A204.1 (cell line): ENCODE measurements around the gene PRDM7.
"Not testable (repeated sequence)": the region's sequence is repeated elsewhere in the genome, so short reads cannot be mapped to it uniquely, and the experiment has no call there.

Source experiments
- FAIRE-seq: peaks from 2 replicates; lab custom pipeline; 2012; peaks lifted over from hg19 to GRCh38; lab: Jason Lieb, UNC

The PRDM7 gene

DNA sequence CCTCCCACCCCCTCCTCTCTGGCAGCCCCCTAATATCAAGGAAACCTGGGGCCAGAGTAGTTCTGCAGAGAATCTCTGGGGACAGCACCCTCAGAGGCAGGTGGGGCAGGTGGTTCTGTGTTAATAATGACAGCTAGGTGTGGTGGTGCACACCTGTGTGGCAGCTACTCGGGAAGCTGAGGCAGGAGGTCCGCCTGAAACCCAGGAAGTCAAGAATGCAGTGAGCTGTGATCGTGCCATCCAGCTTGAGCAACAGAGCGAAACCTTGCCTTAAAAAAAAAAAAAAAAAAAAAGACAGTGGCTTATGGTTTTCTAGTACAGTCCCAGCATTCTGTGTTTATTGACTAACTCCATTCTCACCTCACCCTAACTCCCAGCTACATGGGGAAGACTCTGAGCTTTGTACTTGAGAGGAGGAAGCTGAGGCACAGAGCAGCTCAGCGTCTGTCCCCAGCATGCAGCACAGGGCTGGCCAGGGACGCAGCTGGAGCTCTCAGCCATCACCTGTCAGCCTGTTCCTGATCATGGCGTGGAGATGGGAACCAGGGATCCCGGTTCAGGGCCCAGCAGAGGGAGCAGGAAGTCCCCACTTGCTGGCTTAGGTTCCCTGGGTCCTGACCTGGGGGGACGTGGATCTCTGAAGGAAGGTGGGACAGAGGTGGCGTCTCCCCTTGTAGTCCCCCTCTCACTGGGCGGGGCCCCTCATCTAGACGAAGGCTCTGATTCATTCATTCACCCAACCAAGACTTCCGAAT is 64.0 kb downstream of the PRDM7 start:
- no peak for FAIRE-seq

DNA sequence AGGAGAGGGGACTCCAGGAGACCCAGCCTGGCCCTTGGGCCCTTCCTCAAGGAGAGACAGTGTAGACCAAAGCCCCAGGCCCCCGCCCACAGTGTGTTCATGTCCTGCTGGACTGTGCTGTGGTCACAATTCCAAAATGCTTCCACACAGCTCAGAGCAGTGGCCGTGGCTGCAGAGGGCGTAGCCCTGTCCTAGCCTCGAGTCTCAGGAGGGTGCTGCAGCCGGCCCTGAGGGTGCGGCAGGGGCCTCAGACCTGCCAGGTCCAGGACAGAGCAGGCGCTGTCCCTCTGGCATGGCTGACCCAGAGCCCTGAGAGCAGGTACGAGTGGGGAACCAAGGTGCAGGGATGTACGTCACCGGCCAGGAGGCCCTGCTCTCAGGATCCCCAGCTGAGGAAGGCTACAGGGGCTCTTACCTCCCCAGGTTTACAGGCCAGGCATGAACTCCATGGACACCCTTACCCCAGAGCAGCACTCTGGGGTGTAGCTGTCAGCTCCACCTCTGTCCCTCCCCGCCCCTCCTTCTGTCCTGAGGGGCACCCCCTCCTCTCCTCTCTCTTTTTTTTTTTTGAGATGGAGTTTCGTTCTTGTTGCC is 65.1 kb downstream of the PRDM7 start:
- no peak for FAIRE-seq

DNA sequence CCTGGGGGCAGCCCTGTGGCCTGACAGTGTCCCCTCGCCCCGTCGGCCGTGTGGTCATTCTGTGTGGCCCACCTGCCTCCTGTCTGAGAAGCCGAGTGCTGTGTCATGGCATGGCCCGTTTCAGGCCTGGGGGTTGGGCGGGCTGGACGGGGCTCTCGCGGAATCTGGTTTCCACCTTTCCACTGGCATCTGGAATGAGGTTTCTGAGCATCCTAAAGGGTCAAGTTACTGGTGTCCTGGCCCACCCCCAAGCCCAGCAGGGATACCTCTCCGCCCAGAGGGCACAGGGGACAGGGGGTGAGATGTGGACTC is 65.7 kb downstream of the PRDM7 start:
- no peak for FAIRE-seq

DNA sequence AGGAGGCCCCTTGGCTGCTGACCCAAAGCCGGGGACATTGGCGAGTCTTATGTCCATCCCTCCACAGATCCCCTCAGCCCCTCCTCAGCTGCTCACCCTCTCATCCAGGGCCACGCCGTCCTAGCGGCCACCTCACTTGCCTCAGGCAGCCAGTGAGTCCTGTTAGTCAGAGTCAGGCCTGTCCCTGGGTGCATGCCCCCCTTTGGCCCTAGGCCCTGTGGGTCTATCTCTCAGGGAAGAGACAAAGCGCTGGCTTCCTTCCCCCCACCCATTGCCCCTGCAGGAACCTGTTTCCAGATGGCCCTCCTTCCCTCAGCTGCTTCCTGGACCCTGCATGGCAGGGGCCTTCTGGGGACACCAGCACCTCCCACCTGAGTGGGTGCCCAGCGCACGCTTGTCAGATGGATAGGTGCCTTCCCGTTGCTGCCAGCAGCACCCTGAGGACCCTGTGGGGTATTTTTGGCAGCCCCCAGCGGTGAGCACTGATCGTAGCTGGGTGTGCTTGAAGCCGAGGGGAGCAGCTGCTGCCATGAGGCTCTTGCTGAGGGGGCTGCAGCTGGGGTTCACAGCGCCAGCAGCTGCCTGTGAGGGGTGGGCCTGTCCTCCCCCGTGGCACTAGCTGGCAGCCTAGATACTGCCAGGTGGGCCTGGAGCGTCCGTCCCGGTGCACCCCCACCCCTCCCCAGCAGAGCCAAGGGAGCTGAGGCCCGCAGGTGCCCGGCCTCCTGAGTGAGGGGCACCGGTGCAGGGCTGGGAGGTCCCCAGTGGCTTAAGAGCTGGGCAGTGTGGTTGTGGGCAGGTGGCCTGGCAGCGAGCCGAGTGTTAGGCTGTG is 66.2 kb downstream of the PRDM7 start:
- no peak for FAIRE-seq

DNA sequence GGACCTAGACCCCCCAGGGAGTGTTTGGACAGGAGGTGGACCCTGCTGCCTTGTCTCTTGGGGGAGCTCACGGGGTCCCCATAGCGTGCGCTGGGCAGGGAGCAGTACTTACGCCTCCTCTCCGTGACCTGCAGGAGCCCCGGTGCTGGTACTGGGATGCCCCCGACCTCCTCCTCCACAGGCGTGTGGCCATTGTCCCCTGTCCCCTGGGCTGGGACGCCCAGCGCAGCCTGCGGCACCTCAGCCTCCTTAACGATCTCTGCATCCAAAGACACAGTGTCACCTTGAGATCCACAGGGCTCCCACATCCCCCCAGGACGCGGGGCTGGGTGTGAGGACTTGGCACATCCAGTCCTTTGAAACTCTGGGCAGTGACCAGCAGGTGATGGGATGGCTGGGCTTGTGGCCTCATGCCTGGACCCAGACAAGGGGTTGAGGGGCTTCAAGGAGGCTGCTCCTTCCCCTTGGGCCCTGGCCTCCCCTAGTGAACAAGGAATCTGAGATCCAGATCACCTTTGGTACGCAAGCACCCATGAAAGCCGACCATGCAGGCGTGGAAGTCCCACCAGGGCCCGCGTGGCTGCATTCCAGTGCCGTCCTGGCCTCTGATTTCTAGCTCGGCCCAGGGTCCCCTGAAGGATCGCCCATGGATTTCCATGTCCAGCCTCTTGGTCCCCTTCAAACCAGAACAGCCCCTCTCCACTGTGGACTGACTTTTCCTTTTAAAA is 67.8 kb downstream of the PRDM7 start:
- no peak for FAIRE-seq

DNA sequence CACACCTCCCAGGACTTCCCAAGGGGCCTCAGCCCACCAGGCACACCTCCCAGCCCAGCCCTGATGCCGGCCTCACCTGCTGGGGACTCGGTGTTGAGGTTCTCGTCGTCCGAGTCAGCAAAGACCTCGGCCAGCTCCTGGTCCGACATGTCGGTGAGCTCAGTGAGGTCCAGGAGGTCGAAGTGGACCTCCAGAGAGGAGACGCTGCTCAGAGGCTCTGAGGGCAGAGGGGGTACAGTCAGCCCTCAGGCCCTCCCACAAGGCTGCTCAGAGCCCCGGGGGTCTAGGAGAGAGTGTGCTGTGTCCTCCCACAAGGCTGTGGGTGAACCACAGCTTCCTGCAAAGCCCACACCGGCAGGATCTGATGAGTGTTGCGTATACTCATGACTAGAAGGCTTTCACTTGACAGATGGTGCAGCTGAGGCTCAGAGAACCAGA is 68.4 kb downstream of the PRDM7 start:
- no peak for FAIRE-seq

DNA sequence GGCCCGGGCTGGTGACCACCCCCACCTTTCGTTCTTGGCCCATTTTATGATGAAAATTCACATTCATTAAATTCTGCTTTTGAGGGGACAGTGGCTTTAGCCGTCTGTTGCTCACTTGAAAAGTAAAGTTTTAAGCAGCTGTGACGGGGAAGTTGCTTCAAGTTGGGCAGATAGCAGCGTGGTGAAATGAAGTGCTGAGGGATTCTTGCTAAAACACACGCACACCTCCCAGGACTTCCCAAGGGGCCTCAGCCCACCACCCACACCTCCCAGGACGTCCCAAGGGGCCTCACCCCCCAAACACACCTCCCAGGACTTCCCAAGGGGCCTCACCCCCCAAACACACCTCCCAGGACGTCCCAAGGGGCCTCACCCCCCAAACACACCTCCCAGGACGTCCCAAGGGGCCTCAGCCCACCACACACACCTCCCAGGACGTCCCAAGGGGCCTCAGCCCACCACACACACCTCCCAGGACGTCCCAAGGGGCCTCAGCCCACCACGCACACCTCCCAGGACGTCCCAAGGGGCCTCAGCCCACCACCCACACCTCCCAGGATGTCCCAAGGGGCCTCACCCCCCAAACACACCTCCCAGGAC is 69.4 kb downstream of the PRDM7 start:
- not testable (repeated sequence) for FAIRE-seq

DNA sequence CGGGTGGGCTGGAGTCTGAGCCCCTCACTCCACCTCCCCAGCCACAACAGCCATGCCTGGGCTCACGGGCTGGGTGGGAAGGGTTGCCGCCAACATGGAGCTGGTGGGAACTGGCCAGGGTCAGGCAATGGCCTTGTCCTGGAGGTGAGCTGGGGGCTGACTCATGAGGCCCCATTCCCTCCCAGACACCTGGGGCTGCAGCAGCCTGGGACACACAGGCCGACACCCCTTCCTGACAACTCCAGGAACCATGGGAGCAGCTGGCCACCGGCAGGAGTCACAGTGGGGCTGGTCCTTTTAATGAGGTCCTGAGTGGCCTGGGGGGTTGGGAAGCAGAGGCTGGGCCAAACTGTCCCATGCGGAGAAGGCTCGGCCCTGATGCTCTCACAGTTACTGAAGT is 70.1 kb downstream of the PRDM7 start:
- no peak for FAIRE-seq
